GM12872 (cell line): ENCODE results near the gene GALNT18.

Experiments used
- TF ChIP-seq, protein P1 (sequence below): IDR thresholded peaks from 3 replicates; pipeline ENCODE4 v1.5.1; 2011; ENCODE audit warnings: low read depth, mild to moderate bottlenecking, low read length, moderate library complexity; ENCODE audit not compliant: insufficient read depth

The GALNT18 gene

DNA sequence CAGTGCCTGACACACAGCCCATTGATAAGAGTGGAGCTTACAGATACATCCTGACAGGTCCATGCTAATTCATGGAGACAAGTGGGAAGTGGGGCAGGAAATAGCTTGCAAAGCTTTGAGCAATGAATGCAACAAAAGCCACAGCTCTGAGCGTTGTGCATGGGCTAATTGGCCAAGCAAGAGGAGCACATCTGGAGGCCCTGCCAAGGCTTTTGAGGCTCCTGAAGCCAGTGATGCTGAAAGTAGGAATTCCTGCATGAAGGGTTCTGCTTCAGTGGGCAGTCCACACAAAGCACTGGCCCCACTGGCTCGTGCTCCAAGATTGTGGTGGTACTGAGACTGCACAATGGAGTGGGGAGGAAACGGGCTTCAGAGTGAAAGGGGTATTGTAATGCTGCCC is 164.9 kb downstream of the GALNT18 start:
- TF ChIP-seq, protein P1, sequence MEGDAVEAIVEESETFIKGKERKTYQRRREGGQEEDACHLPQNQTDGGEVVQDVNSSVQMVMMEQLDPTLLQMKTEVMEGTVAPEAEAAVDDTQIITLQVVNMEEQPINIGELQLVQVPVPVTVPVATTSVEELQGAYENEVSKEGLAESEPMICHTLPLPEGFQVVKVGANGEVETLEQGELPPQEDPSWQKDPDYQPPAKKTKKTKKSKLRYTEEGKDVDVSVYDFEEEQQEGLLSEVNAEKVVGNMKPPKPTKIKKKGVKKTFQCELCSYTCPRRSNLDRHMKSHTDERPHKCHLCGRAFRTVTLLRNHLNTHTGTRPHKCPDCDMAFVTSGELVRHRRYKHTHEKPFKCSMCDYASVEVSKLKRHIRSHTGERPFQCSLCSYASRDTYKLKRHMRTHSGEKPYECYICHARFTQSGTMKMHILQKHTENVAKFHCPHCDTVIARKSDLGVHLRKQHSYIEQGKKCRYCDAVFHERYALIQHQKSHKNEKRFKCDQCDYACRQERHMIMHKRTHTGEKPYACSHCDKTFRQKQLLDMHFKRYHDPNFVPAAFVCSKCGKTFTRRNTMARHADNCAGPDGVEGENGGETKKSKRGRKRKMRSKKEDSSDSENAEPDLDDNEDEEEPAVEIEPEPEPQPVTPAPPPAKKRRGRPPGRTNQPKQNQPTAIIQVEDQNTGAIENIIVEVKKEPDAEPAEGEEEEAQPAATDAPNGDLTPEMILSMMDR, result no peak

DNA sequence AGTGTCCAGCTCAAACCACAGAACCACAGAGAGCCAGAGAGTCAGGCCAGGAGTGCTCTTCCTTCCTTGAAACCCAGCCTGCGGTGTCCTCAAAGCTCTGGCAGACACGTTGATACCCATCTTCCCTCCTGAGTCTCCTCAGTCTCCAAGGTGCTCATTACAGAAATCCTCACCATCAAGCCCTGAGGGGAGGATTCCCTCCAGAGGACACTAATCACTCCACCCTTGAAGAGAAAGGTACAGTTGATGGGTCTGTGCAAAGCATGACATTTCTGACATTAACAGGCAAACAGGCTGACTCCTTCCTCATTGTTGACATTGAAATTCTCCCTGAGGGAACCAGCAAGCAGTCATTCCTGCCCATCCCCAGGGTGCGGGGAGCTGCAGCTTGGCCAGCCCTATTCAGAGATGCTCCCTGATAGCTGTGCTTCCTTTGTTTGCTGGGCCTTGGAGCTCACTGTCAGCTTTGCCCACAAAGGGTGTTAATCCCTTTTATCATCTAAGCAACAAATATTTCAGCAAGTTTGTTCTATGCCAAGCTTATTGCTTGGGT is 167.1 kb downstream of the GALNT18 start:
- TF ChIP-seq, protein P1, result no peak

DNA sequence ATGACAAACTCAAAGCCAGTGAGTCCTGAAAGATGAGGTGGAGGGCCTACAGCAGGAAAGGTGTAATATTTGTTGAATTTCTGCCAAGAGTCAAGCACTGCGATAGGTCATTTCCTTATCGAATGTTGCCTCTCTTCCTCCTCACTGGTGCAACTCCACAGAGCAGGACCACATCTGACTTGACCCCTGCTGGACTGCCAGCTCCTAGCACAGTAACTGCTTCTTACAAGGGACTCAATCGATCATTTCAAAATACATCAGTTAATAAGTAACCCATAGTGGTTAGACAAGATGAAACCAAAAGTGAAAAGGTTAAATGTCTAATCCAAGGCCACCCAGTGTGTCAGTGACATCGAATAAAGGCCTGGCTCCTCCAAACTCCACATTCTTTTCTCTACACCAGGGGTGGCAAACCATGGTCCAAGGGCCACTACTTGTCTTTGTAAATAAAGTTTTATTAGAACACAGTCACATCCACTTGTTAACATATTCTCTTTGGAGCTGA is 170.3 kb downstream of the GALNT18 start:
- TF ChIP-seq, protein P1, result peak; percentile 58

DNA sequence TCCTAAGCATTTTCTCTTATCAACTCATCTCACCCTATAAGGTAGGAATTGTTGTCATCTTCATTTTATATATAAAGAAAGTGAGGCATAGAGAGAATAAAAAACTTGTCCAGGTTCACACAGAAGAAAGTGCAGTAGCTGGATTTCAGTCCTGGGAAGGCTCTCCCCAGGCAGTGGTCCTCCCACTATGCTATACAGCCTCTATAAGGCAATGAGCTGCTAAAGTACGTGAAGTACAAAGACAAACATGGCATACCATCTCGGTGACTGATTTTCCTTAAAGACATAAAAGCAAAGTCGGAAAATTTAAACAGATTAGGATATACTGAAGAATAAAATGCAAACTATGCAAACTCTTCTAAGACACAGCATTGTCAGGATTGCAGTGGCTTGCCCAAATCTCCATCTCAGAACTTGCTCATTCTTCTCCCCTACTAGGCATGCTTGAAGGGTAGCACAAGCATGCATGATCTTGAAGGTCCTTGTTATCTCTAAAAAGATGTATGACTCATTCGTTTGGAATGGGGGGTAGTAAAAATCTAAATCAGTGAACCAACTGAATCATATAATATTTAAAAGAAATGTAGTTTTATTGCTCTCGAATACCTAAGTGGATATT is 171.0 kb downstream of the GALNT18 start:
- TF ChIP-seq, protein P1, result no peak

DNA sequence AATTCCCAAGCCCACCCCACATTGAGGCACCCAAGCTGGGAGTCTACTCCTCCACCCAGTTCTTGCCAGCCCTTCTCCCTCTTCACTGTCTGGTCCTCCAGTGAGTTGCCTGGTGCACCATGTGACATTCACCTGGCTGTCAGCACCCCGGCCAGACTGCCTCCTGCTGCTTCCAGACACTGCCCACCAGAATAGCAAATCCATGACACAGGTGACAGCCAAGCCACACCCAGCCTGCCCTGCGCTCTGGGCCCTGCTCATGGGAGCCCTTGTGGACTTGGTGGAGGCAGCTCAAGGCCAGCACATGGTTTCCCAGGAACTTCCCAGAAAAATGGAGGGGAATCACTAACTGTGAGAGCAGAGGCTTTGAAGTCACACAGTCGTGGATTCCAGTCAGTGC is 172.5 kb downstream of the GALNT18 start:
- TF ChIP-seq, protein P1, result no peak

DNA sequence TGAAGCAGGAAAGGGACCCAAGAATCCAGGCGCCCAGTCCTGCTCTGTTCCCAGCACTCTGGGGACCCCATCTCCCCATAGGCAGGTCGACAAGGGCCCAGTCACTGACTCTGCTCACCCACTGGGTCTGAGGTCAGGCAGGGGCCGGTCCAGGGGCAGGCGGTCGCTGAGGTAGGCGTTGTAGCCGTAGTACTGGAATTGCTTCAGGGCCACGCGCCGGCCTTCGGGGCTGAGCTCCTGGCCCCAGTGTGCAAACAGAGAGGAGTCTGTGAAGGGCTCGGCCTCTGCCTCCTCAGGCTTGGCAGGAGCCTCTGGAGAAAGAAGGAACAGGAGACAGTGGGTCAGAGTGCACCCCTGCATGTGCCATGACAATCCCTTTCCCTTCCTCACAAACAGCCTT is 173.2 kb downstream of the GALNT18 start:
- TF ChIP-seq, protein P1, result no peak

DNA sequence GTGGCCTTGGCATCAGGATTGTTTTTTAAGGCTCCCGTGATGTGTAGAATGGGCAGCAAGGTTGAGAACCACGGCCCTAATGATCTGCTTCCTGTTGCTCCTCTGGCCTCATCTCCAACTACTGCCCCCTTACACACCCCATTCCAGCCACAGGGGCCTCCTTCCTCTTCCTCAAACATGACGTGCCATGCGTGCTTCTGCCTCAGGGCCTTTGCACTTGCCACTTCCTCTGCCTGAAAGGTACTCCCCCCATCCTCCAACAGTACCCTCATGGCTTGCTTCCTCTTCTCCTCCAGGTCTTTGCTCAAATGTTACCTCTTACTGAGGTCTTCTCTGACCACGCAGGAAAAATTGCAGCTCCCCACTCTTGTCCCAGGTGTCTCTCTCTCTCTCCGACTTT is 174.8 kb downstream of the GALNT18 start:
- TF ChIP-seq, protein P1, result no peak
